ENCODE results near the gene SOST.

SOST gene

GRCh38 chr17:43769859-43770258 lies 11.3 kb upstream of the SOST start:
- H3K4me3 ChIP-seq (ENCODE audit: low read depth, low read length), result no peak overlapping the region
- H3K4me1 ChIP-seq (ENCODE audit: control insufficient read depth, insufficient read depth, low read length), result no peaks in the 10 kb centered on the region
- peaks cover 31 to 68% of the 10 kb centered on the region in 2 experiments for H3K36me3 ChIP-seq (ENCODE audit: control insufficient read depth in 2 of 2, insufficient read depth in 1 of 2, low read length in 2 of 2)
- POLR2A ChIA-PET, result no interaction called here
- TF ChIP-seq ZNF169 (tag by site-specific recombination; IDR thresholded peaks at IDR 0.05) (no peak), GLIS2 (tag by site-specific recombination; IDR thresholded peaks at IDR 0.05) (no peak), ZNF701 (tag by site-specific recombination; IDR thresholded peaks at IDR 0.05) (no peak), PRDM6 (tag by site-specific recombination; IDR thresholded peaks at IDR 0.05) (no peak), ZNF23 (tag by site-specific recombination; IDR thresholded peaks at IDR 0.05; ENCODE audit: borderline replicate concordance) (no peak), KLF8 (tag by site-specific recombination; IDR thresholded peaks at IDR 0.05) (no peak), ZNF221 (tag by site-specific recombination; IDR thresholded peaks at IDR 0.05; ENCODE audit: borderline replicate concordance) (no peak), ZNF214 (tag by site-specific recombination; IDR thresholded peaks at IDR 0.05; ENCODE audit: borderline replicate concordance) (no peak), ZNF423 (tag by site-specific recombination; IDR thresholded peaks at IDR 0.05) (no peak), WT1 (tag by site-specific recombination; IDR thresholded peaks at IDR 0.05) (no peak), SCRT1 (tag by site-specific recombination; IDR thresholded peaks at IDR 0.05; ENCODE audit: borderline replicate concordance) (no peak)
- TF ChIP-seq, protein P1, sequence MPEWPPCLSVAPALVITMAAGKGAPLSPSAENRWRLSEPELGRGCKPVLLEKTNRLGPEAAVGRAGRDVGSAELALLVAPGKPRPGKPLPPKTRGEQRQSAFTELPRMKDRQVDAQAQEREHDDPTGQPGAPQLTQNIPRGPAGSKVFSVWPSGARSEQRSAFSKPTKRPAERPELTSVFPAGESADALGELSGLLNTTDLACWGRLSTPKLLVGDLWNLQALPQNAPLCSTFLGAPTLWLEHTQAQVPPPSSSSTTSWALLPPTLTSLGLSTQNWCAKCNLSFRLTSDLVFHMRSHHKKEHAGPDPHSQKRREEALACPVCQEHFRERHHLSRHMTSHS (tag by site-specific recombination; IDR thresholded peaks at IDR 0.05), result no peak
- TF ChIP-seq, protein P2, sequence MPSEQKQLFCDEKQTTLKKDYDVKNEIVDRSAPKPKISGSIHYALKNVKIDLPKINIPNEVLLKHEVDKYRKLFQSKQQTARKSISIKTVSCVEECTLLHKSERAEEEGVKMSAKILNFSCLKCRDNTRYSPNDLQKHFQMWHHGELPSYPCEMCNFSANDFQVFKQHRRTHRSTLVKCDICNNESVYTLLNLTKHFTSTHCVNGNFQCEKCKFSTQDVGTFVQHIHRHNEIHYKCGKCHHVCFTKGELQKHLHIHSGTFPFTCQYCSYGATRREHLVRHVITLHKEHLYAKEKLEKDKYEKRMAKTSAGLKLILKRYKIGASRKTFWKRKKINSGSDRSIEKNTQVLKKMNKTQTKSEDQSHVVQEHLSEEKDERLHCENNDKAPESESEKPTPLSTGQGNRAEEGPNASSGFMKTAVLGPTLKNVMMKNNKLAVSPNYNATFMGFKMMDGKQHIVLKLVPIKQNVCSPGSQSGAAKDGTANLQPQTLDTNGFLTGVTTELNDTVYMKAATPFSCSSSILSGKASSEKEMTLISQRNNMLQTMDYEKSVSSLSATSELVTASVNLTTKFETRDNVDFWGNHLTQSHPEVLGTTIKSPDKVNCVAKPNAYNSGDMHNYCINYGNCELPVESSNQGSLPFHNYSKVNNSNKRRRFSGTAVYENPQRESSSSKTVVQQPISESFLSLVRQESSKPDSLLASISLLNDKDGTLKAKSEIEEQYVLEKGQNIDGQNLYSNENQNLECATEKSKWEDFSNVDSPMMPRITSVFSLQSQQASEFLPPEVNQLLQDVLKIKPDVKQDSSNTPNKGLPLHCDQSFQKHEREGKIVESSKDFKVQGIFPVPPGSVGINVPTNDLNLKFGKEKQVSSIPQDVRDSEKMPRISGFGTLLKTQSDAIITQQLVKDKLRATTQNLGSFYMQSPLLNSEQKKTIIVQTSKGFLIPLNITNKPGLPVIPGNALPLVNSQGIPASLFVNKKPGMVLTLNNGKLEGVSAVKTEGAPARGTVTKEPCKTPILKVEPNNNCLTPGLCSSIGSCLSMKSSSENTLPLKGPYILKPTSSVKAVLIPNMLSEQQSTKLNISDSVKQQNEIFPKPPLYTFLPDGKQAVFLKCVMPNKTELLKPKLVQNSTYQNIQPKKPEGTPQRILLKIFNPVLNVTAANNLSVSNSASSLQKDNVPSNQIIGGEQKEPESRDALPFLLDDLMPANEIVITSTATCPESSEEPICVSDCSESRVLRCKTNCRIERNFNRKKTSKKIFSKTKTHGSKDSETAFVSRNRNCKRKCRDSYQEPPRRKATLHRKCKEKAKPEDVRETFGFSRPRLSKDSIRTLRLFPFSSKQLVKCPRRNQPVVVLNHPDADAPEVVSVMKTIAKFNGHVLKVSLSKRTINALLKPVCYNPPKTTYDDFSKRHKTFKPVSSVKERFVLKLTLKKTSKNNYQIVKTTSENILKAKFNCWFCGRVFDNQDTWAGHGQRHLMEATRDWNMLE (tag by site-specific recombination; conservative IDR thresholded peaks at IDR 0.05; ENCODE audit: low read depth), result no peak
- TF ChIP-seq, protein P3, sequence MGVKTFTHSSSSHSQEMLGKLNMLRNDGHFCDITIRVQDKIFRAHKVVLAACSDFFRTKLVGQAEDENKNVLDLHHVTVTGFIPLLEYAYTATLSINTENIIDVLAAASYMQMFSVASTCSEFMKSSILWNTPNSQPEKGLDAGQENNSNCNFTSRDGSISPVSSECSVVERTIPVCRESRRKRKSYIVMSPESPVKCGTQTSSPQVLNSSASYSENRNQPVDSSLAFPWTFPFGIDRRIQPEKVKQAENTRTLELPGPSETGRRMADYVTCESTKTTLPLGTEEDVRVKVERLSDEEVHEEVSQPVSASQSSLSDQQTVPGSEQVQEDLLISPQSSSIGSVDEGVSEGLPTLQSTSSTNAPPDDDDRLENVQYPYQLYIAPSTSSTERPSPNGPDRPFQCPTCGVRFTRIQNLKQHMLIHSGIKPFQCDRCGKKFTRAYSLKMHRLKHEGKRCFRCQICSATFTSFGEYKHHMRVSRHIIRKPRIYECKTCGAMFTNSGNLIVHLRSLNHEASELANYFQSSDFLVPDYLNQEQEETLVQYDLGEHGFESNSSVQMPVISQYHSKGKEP (tag by site-specific recombination; IDR thresholded peaks at IDR 0.05), result no peak
- CTCF ChIA-PET, result interaction anchor here (1.0 to 1.9 kb wide), 2 partner anchors 10 to 46 kb away, joined by 3 to 8 read pairs; no protein-coding TSS in a partner anchor
- no peaks in the 10 kb centered on the region for H3K9me3 ChIP-seq (ENCODE audit: control insufficient read depth, insufficient read depth, low read depth, low read length)
- H3K27ac ChIP-seq (ENCODE audit: extremely low read depth, low read depth, low read length), result no peak overlapping the region

DNA sequence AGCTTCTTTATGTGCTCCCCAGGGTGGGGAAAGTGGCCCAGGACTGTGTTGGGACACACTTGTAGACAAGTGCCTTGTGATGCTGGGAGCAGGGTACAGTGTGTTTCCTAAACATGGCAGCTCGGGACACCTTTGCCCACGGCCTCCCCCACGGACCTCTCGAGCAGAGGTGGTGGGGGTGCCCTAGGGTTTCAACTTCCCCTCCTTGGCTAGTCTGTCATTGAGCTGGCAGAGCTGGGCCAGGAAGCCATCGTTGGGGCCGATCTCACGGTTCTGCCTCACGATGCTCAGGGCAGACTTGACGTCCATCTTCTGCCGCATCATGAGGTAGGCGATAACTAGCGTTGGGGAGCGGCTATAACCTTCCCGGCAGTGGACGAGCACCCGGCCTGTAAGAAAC lies 10.8 kb upstream of the SOST start:
- H3K27ac ChIP-seq (ENCODE audit: extremely low read depth, low read depth, low read length), result no peak overlapping the region
- no peak overlapping the region for H3K4me3 ChIP-seq (ENCODE audit: low read depth, low read length)
- ChIA-PET POLR2A (no interaction called here), CTCF (interaction anchor here (1.0 to 1.9 kb wide), 2 partner anchors 9 to 45 kb away, joined by 3 to 8 read pairs; no protein-coding TSS in a partner anchor)
- H3K36me3 ChIP-seq (ENCODE audit: control insufficient read depth in 2 of 2, insufficient read depth in 1 of 2, low read length in 2 of 2), result peaks cover 31 to 63% of the 10 kb centered on the region in 2 experiments
- no peaks in the 10 kb centered on the region for H3K4me1 ChIP-seq (ENCODE audit: control insufficient read depth, insufficient read depth, low read length)
- no peaks in the 10 kb centered on the region for H3K9me3 ChIP-seq (ENCODE audit: control insufficient read depth, insufficient read depth, low read depth, low read length)
- TF ChIP-seq CTCF (tag by site-specific recombination; IDR thresholded peaks at IDR 0.05) (no peak), ZSCAN16 (tag by site-specific recombination; IDR thresholded peaks at IDR 0.05) (no peak), ZNF174 (tag by site-specific recombination; IDR thresholded peaks at IDR 0.05) (no peak), ZNF37A (tag by site-specific recombination; IDR thresholded peaks at IDR 0.05) (no peak), SALL2 (tag by site-specific recombination; IDR thresholded peaks at IDR 0.05; ENCODE audit: borderline replicate concordance) (no peak), ZFP3 (tag by site-specific recombination; IDR thresholded peaks at IDR 0.05; ENCODE audit: low read depth) (no peak), ZNF16 (tag by site-specific recombination; IDR thresholded peaks at IDR 0.05; ENCODE audit: low read depth) (no peak), KLF1 (tag by site-specific recombination; IDR thresholded peaks at IDR 0.05) (no peak), KLF7 (tag by site-specific recombination; IDR thresholded peaks at IDR 0.05; ENCODE audit: borderline replicate concordance) (no peak)
- TF ChIP-seq, protein P4, sequence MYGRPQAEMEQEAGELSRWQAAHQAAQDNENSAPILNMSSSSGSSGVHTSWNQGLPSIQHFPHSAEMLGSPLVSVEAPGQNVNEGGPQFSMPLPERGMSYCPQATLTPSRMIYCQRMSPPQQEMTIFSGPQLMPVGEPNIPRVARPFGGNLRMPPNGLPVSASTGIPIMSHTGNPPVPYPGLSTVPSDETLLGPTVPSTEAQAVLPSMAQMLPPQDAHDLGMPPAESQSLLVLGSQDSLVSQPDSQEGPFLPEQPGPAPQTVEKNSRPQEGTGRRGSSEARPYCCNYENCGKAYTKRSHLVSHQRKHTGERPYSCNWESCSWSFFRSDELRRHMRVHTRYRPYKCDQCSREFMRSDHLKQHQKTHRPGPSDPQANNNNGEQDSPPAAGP (tag by site-specific recombination; IDR thresholded peaks at IDR 0.05), result no peak
